KMS-11 (cell line): ENCODE data around the gene WFDC11.

ENCODE experiments used
- H2AFZ ChIP-seq: fragments of 200-600 bp; sonication (generic); 2 replicates; pipeline ENCODE4 v1.6.1; 2016; ENCODE audit warnings: antibody characterized with exemption, mixed run types, low read depth
- H3K27ac ChIP-seq: fragments of 200-600 bp; sonication (generic); 2 replicates; pipeline ENCODE4 v1.6.1; 2016; ENCODE audit warnings: mild to moderate bottlenecking, mixed run types
- H3K27me3 ChIP-seq: fragments of 200-600 bp; sonication (generic); 2 replicates; pipeline ENCODE4 v1.6.1; 2017; ENCODE audit warnings: mild to moderate bottlenecking, low read depth, mixed run types, moderate library complexity; ENCODE audit not compliant: insufficient read depth
- H3K36me3 ChIP-seq: fragments of 200-600 bp; sonication (generic); 2 replicates; pipeline ENCODE4 v1.6.1; 2017; ENCODE audit warnings: mild to moderate bottlenecking, mixed run types; ENCODE audit not compliant: insufficient read depth
- H3K4me1 ChIP-seq: fragments of 200-600 bp; sonication (generic); 2 replicates; pipeline ENCODE4 v1.6.1; 2016; ENCODE audit warnings: mild to moderate bottlenecking, low read depth, mixed run types; ENCODE audit not compliant: poor library complexity, severe bottlenecking
- H3K4me2 ChIP-seq: fragments of 200-600 bp; sonication (generic); 2 replicates; pipeline ENCODE4 v1.7.0; 2016; ENCODE audit warnings: mild to moderate bottlenecking, mixed run types
- H3K4me3 ChIP-seq: fragments of 200-600 bp; sonication (generic); IDR thresholded peaks from 2 replicates; pipeline ENCODE4 v1.6.1; 2017; ENCODE audit warnings: low read depth, low read length, mixed read lengths; ENCODE audit not compliant: insufficient read depth
- H3K79me2 ChIP-seq: fragments of 200-600 bp; sonication (generic); 2 replicates; pipeline ENCODE4 v1.6.1; 2016; ENCODE audit warnings: low read depth, mixed run types; ENCODE audit not compliant: insufficient read depth
- H3K9ac ChIP-seq: fragments of 200-600 bp; sonication (generic); 2 replicates; pipeline ENCODE4 v1.6.1; 2016; ENCODE audit warnings: mild to moderate bottlenecking, mixed run types
- H4K20me1 ChIP-seq: fragments of 200-600 bp; sonication (generic); 2 replicates; pipeline ENCODE4 v1.6.1; 2016; ENCODE audit warnings: mild to moderate bottlenecking, mixed run types; ENCODE audit not compliant: insufficient read depth
- TF ChIP-seq, protein P1 (sequence below): fragments of 200-600 bp; sonication (generic); conservative IDR thresholded peaks from 2 replicates; pipeline ENCODE4 v1.6.1; 2017; ENCODE audit warnings: low read depth, mild to moderate bottlenecking, antibody characterized with exemption, low read length, moderate library complexity, mixed read lengths

WFDC11 gene

DNA sequence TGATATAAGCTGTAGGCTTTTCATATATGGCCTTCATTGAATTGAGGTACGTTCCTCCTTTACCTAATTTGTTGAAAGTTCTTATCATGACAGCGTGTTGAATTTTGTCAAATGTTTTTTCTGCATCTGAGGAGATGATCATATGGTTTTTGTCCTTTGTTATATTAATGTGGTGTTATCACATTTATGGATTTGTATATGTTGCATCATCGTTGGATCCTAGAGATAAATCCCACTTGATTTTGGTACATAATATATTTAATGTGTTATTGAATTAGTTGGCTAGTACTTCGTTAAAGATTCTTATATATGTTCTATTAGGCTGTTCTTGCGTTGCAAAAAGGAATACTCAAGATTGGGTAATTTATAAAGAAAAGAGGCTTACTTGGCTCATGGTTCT is 30.4 kb downstream of the WFDC11 start:
- no peaks in the 10 kb centered on the region for H3K4me1 ChIP-seq
- no peaks in the 10 kb centered on the region for H3K79me2 ChIP-seq
- H3K9ac ChIP-seq, result no peak overlapping the region
- H3K27ac ChIP-seq, result no peak overlapping the region
- H3K4me3 ChIP-seq, result no peak overlapping the region
- H4K20me1 ChIP-seq, result no peaks in the 10 kb centered on the region
- no peaks in the 10 kb centered on the region for H3K36me3 ChIP-seq
- no peak overlapping the region for H3K4me2 ChIP-seq
- H2AFZ ChIP-seq, result no peak overlapping the region
- TF ChIP-seq, protein P1, sequence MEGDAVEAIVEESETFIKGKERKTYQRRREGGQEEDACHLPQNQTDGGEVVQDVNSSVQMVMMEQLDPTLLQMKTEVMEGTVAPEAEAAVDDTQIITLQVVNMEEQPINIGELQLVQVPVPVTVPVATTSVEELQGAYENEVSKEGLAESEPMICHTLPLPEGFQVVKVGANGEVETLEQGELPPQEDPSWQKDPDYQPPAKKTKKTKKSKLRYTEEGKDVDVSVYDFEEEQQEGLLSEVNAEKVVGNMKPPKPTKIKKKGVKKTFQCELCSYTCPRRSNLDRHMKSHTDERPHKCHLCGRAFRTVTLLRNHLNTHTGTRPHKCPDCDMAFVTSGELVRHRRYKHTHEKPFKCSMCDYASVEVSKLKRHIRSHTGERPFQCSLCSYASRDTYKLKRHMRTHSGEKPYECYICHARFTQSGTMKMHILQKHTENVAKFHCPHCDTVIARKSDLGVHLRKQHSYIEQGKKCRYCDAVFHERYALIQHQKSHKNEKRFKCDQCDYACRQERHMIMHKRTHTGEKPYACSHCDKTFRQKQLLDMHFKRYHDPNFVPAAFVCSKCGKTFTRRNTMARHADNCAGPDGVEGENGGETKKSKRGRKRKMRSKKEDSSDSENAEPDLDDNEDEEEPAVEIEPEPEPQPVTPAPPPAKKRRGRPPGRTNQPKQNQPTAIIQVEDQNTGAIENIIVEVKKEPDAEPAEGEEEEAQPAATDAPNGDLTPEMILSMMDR, result no peak
- no peaks in the 10 kb centered on the region for H3K27me3 ChIP-seq

DNA sequence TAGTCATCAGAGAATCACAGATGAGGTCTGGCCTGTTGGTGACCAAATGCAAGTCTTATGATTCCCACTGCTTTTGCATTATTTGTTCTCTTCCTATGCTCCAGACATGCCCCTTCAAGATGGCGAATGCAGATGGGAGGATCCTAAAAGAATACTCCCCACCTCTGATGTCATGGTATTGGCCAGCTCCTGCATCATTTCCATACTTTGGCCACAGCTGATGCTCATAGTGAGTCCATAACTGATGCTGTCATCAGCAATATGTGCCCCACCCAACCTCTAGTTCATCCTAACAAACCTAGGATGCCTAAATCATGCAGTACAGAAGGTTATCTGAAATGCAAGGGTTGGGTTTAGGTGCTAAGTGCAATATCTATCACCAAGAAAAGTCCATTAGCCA is 33.5 kb downstream of the WFDC11 start:
- no peaks in the 10 kb centered on the region for H3K27me3 ChIP-seq
- TF ChIP-seq, protein P1, result no peak
- no peak overlapping the region for H3K4me3 ChIP-seq
- H3K79me2 ChIP-seq, result no peaks in the 10 kb centered on the region
- no peaks in the 10 kb centered on the region for H4K20me1 ChIP-seq
- H3K27ac ChIP-seq, result no peak overlapping the region
- H3K9ac ChIP-seq, result no peak overlapping the region
- H2AFZ ChIP-seq, result no peak overlapping the region
- no peaks in the 10 kb centered on the region for H3K4me1 ChIP-seq
- no peaks in the 10 kb centered on the region for H3K36me3 ChIP-seq
- no peak overlapping the region for H3K4me2 ChIP-seq

DNA sequence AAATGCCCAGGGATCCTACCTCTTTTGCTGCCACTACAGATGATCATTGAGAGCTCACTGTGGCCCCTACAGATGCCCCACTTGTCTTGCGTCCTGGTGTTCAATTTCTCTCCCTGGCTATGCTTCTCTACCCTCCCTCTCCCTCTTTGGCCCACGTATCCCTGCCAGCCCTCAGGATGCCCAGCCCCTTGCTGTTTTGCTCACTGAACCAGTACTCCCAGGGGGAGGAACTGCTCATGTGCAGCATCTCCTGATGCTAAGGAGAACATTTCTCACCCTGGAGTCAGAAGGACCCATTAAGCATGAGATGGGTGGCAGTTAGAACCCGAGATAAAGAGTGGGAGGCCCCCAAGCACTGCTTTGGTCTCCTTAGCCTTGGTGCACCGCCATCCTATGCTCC is 38.9 kb downstream of the WFDC11 start, which contains the start of gene WFDC9:
Gene WFDC9 (minus strand): TSS at position 101 of the 400 bp plus-strand sequence. CDS start 21,103 bp downstream, outside the sequence.
- H3K4me3 ChIP-seq, result no peak within 1 kb of the TSS
- no peak within 1 kb of the TSS for H2AFZ ChIP-seq
- H3K4me2 ChIP-seq, result no peak within 1 kb of the TSS

DNA sequence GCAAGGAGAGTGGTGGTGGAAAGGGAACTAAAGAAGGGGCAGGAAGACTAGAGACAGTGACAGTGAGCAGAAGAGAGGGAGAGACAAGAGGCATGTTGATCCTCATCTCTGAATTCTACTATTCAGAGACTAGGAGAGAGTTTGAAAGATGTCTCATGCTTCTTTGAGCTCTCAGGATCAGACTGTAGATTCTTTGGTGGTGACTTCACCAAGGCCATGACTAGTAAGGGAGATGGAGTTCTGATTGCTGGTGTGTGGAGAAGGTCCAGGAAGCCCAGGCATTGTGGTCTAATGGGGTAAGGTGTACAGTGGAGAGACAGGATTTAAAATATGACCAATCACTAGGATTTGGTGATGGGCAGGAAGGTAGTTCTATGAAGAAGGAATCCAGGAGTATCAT is 39.7 kb downstream of the WFDC11 start:
- no peak overlapping the region for H3K9ac ChIP-seq
- H3K36me3 ChIP-seq, result no peaks in the 10 kb centered on the region
- no peak overlapping the region for H3K27ac ChIP-seq
- H4K20me1 ChIP-seq, result no peaks in the 10 kb centered on the region
- no peak overlapping the region for H3K4me2 ChIP-seq
- no peak overlapping the region for H3K4me3 ChIP-seq
- H2AFZ ChIP-seq, result no peak overlapping the region
- H3K4me1 ChIP-seq, result no peaks in the 10 kb centered on the region
- no peaks in the 10 kb centered on the region for H3K27me3 ChIP-seq
- H3K79me2 ChIP-seq, result no peaks in the 10 kb centered on the region
- TF ChIP-seq, protein P1, result no peak

More for the DNA sequence above, 38.9 kb downstream of the WFDC11 start, which contains the start of gene WFDC9:
- no peak within 1 kb of the TSS for H3K9ac ChIP-seq
- H3K27ac ChIP-seq, result no peak within 1 kb of the TSS
- no peaks in the 10 kb centered on the region for H3K27me3 ChIP-seq
- no peaks in the 10 kb centered on the region for H3K4me1 ChIP-seq
- H4K20me1 ChIP-seq, result no peaks in the 10 kb centered on the region
- TF ChIP-seq, protein P1, result no peak
- no peaks in the 10 kb centered on the region for H3K79me2 ChIP-seq
- no peaks in the 10 kb centered on the region for H3K36me3 ChIP-seq
